CD14-positive monocyte (primary cell): ENCODE measurements around the gene TNFRSF6B. TPM values are rescaled to one million over a fixed set of nuclear protein-coding genes. Genes with fewer than 3 reads are reported as not detected.

Experiments
- DNase-seq, 3 donors: peaks; one replicate each; pipeline ENCODE4 v3.0.0-alpha.2; 2011 to 2022
- H2AFZ ChIP-seq: 2 replicates; pipeline ENCODE4 v1.6.0; 2012; ENCODE audit warnings: mild to moderate bottlenecking, low read depth, low read length, inconsistent platforms; ENCODE audit not compliant: insufficient read depth, poor library complexity, severe bottlenecking
- H3K27ac ChIP-seq, 2 donors: 1 replicate in 1 of 2; 2 replicates in 1 of 2; pipeline ENCODE4 v1.5.1; 2012 to 2013; ENCODE audit warnings: low read length in 2 of 2, control low read depth in 1 of 2, inconsistent platforms in 1 of 2, low read depth in 1 of 2, mild to moderate bottlenecking in 1 of 2
- H3K27me3 ChIP-seq, 2 donors: one replicate each; pipeline versions ENCODE4 v1.6.0 to v1.6.1; 2011 to 2013; ENCODE audit warnings: low read length in 2 of 2; ENCODE audit not compliant: control insufficient read depth in 2 of 2, insufficient read depth in 2 of 2
- H3K36me3 ChIP-seq, 2 donors: replicated peaks in 1 of 2; 1 replicate in 1 of 2; 2 replicates in 1 of 2; pipeline versions ENCODE4 v1.5.1 to v1.6.1; 2012 to 2013; ENCODE audit warnings: low read length in 2 of 2, control low read depth in 1 of 2, inconsistent platforms in 1 of 2, mild to moderate bottlenecking in 1 of 2; ENCODE audit not compliant: insufficient read depth in 2 of 2, control insufficient read depth in 1 of 2
- H3K4me1 ChIP-seq, 2 donors: 1 replicate in 1 of 2; 2 replicates in 1 of 2; pipeline versions ENCODE4 v1.5.1 to v1.6.1; 2012 to 2013; ENCODE audit warnings: low read length in 2 of 2, control low read depth in 1 of 2, inconsistent platforms in 1 of 2, mild to moderate bottlenecking in 1 of 2, moderate library complexity in 1 of 2; ENCODE audit not compliant: insufficient read depth in 2 of 2, control insufficient read depth in 1 of 2
- H3K4me2 ChIP-seq: replicated peaks from 2 replicates; pipeline ENCODE3; 2012; ENCODE audit warnings: low read length, moderate library complexity, mild to moderate bottlenecking; ENCODE audit not compliant: poor library complexity, severe bottlenecking; ENCODE audit errors: extremely low read depth
- H3K4me3 ChIP-seq, 3 experiments: fragments of 200-600 bp in 1 of 3; sonication (generic) in 1 of 3; replicated peaks in 1 of 3; 1 replicate in 2 of 3; 2 replicates in 1 of 3; pipeline ENCODE4 v1.5.1; 2011 to 2013; ENCODE audit warnings: low read length in 3 of 3, mild to moderate bottlenecking in 3 of 3, control low read depth in 2 of 3, low read depth in 2 of 3, inconsistent platforms in 1 of 3, moderate library complexity in 1 of 3
- H3K79me2 ChIP-seq: 2 replicates; pipeline ENCODE4 v1.6.0; 2012; ENCODE audit warnings: mild to moderate bottlenecking, control low read depth, inconsistent platforms, low read length, moderate library complexity; ENCODE audit not compliant: insufficient read depth
- H3K9ac ChIP-seq: 2 replicates; pipeline ENCODE4 v1.6.0; 2017; ENCODE audit warnings: low read length, mild to moderate bottlenecking; ENCODE audit not compliant: insufficient read depth, poor library complexity, severe bottlenecking
- H3K9me3 ChIP-seq, 2 donors: replicated peaks in 1 of 2; 1 replicate in 1 of 2; 2 replicates in 1 of 2; pipeline versions ENCODE4 v1.5.1 to v1.6.1; 2012 to 2013; ENCODE audit warnings: low read length in 2 of 2, control low read depth in 1 of 2; ENCODE audit not compliant: control insufficient read depth in 1 of 2, insufficient read depth in 1 of 2
- H4K20me1 ChIP-seq: 2 replicates; pipeline ENCODE4 v1.6.0; 2012; ENCODE audit warnings: mild to moderate bottlenecking, low read length, control low read depth, moderate library complexity; ENCODE audit not compliant: insufficient read depth
- H3K27ac Mint-ChIP-seq, 7 donors: one replicate each; pipeline ENCODE4 v1.8.0; 2020; ENCODE audit warnings: mild to moderate bottlenecking in 7 of 7, mixed read lengths in 7 of 7, moderate library complexity in 6 of 7, inconsistent platforms in 2 of 7
- H3K27me3 Mint-ChIP-seq, 3 donors: one replicate each; pipeline ENCODE4 v1.8.0; 2021 to 2022; ENCODE audit warnings: low read depth in 3 of 3, mild to moderate bottlenecking in 3 of 3, mixed read lengths in 3 of 3, moderate library complexity in 3 of 3, inconsistent platforms in 1 of 3
- H3K36me3 Mint-ChIP-seq, 2 donors: one replicate each; pipeline ENCODE4 v1.8.0; 2020; ENCODE audit warnings: mixed read lengths in 2 of 2, inconsistent platforms in 1 of 2, mild to moderate bottlenecking in 1 of 2
- H3K4me1 Mint-ChIP-seq: one replicate; pipeline ENCODE4 v1.8.0; 2020; ENCODE audit warnings: mild to moderate bottlenecking, mixed read lengths
- H3K4me3 Mint-ChIP-seq, 2 donors: one replicate each; pipeline ENCODE4 v1.8.0; 2020; ENCODE audit warnings: mild to moderate bottlenecking in 2 of 2, mixed read lengths in 2 of 2, moderate library complexity in 1 of 2
- H3K9me3 Mint-ChIP-seq, 7 donors: one replicate each; pipeline ENCODE4 v1.8.0; 2020 to 2022; ENCODE audit warnings: mixed read lengths in 7 of 7, mild to moderate bottlenecking in 6 of 7, moderate library complexity in 6 of 7, inconsistent platforms in 2 of 7
- CTCF ChIP-seq: fragments of 200-600 bp; IDR thresholded peaks from one replicate; pipeline ENCODE4 v1.8.0; 2022; ENCODE audit warnings: antibody characterized with exemption, mild to moderate bottlenecking
- WGBS: methylation state at CpG from one replicate; pipeline ENCODE4 v1.1.5; 2013; ENCODE audit warnings: missing lambda C conversion rate; ENCODE audit not compliant: insufficient coverage; 5-methylcytosine and 5-hydroxymethylcytosine counted together
- intact Hi-C, 2 donors: fragments of 100-400 bp; cut with micrococcal nuclease; formaldehyde crosslinking; loops; one replicate each; pipeline versions ENCODE4 v1.15.0 to v1.15.1; 2023
- polyA plus RNA-seq, 3 donors: library from polyadenylated mRNA; depleted of rRNA in 1 of 3; unstranded in 2 of 3; stranded (reverse) in 1 of 3; fragments of 300-500 nt in 2 of 3; fragments of >200 nt in 1 of 3; fragmentation: Illumina TruSeq in 2 of 3; gene quantifications; 1 replicate in 2 of 3; 2 replicates in 1 of 3; pipeline ENCODE4 v1.2.3, GENCODE V29; 2012 to 2021

TNFRSF6B gene
- polyA plus RNA-seq, 3 donors = 6.5 TPM; not detected in 2

GRCh38 chr20:63697357-63697867 lies 960 bp downstream of the TNFRSF6B start:
- peak in 1 of 3 donors; percentile 3 for DNase-seq
- Mint-ChIP-seq H3K36me3 (peaks cover 5 to 9% of the 10 kb centered on the region in 2 donors), H3K27me3 (peaks cover 2 to 21% (median 3%) of the 10 kb centered on the region in 3 donors), H3K9me3 (no peaks in the 10 kb centered on the region), H3K27ac (no peak overlapping the region), H3K4me3 (peak overlapping the region in 1 of 2 donors; percentile 57), H3K4me1 (peaks cover 16% of the 10 kb centered on the region)
- no peak overlapping the region for H3K9ac ChIP-seq
- H2AFZ ChIP-seq = no peak overlapping the region
- no peak overlapping the region for H3K27ac ChIP-seq
- H3K4me3 ChIP-seq = no peak overlapping the region
- peaks cover 0 to 9% of the 10 kb centered on the region in 2 donors for H3K36me3 ChIP-seq
- no peaks in the 10 kb centered on the region for H3K79me2 ChIP-seq
- H4K20me1 ChIP-seq = peaks cover 52% of the 10 kb centered on the region
- H3K9me3 ChIP-seq = no peaks in the 10 kb centered on the region
- TF ChIP-seq CTCF = no peak
- intact Hi-C loops = no loop called here
- peaks cover 16% of the 10 kb centered on the region in 2 donors for H3K4me1 ChIP-seq
- no peak overlapping the region for H3K4me2 ChIP-seq
- 55% methylated on average over 5 of the region's 7 CpGs for WGBS
- H3K27me3 ChIP-seq = peaks cover 0 to 12% of the 10 kb centered on the region in 2 donors

- Mint-ChIP-seq H3K4me1 (peaks cover 16% of the 10 kb centered on the region), H3K27me3 (peaks cover 2 to 21% (median 3%) of the 10 kb centered on the region in 3 donors), H3K9me3 (no peaks in the 10 kb centered on the region), H3K27ac (no peak overlapping the region), H3K36me3 (peaks cover 5 to 9% of the 10 kb centered on the region in 2 donors), H3K4me3 (peak overlapping the region in 1 of 2 donors; percentile 21)
- peaks cover 54% of the 10 kb centered on the region for H4K20me1 ChIP-seq
- no peaks in the 10 kb centered on the region for H3K79me2 ChIP-seq
- H3K27me3 ChIP-seq = peaks cover 0 to 12% of the 10 kb centered on the region in 2 donors
- 94% methylated on average over 18 of the region's 40 CpGs for whole genome bisulfite sequencing
- H3K4me1 ChIP-seq = peaks cover 16% of the 10 kb centered on the region in 2 donors
- intact Hi-C loops = no loop called here
- H3K4me2 ChIP-seq = no peak overlapping the region
- peaks cover 0 to 9% of the 10 kb centered on the region in 2 donors for H3K36me3 ChIP-seq
- H3K9ac ChIP-seq = no peak overlapping the region
- no peak overlapping the region for H2AFZ ChIP-seq
- peak in 1 of 3 donors; percentile 2 for DNase-seq
- H3K9me3 ChIP-seq = no peaks in the 10 kb centered on the region
- no peak overlapping the region for H3K27ac ChIP-seq
- H3K4me3 ChIP-seq = no peak overlapping the region
- TF ChIP-seq CTCF = no peak
Measured at GRCh38 chr20:63697868-63698545, 1.6 kb downstream of the TNFRSF6B start.
